MM.1S (cell line): ENCODE measurements around the gene NRXN3.

Experiments used
- DNase-seq: peaks from one replicate; pipeline ENCODE4 v3.0.0-alpha.2; 2015
- H2AFZ ChIP-seq: fragments of 300-600 bp; sonication (generic); 2 replicates; pipeline ENCODE4 v1.6.0; 2016; ENCODE audit warnings: antibody characterized with exemption, low read length
- H3F3A ChIP-seq: fragments of 300-600 bp; sonication (generic); 2 replicates; pipeline ENCODE4 v1.6.1; 2016; ENCODE audit warnings: mild to moderate bottlenecking, antibody characterized with exemption, low read length, moderate library complexity, mixed read lengths; ENCODE audit not compliant: insufficient read depth
- H3K27ac ChIP-seq: fragments of 300-600 bp; sonication (generic); 2 replicates; pipeline ENCODE4 v1.5.1; 2016; ENCODE audit warnings: mild to moderate bottlenecking, low read length
- H3K27me3 ChIP-seq: fragments of 300-600 bp; sonication (generic); replicated peaks from 2 replicates; pipeline ENCODE4 v1.6.0; 2016; ENCODE audit warnings: low read length; ENCODE audit not compliant: insufficient read depth
- H3K36me3 ChIP-seq: fragments of 300-600 bp; sonication (generic); replicated peaks from 2 replicates; pipeline ENCODE4 v1.6.1; 2016; ENCODE audit warnings: mild to moderate bottlenecking, low read length, mixed read lengths; ENCODE audit not compliant: insufficient read depth
- H3K4me1 ChIP-seq: fragments of 300-600 bp; sonication (generic); 2 replicates; pipeline ENCODE4 v1.6.1; 2016; ENCODE audit warnings: low read length, mixed read lengths
- H3K4me2 ChIP-seq: fragments of 300-600 bp; sonication (generic); 2 replicates; pipeline ENCODE4 v1.6.0; 2016; ENCODE audit warnings: low read depth, low read length
- H3K4me3 ChIP-seq: fragments of 300-600 bp; sonication (generic); 2 replicates; pipeline ENCODE4 v1.5.1; 2016; ENCODE audit warnings: low read length, mixed read lengths
- H3K79me2 ChIP-seq: fragments of 300-600 bp; sonication (generic); 2 replicates; pipeline ENCODE4 v1.6.1; 2016; ENCODE audit warnings: mixed run types, low read length, mixed read lengths
- H3K9ac ChIP-seq: fragments of 300-600 bp; sonication (generic); 2 replicates; pipeline ENCODE4 v1.6.1; 2016; ENCODE audit warnings: low read length, mixed read lengths
- H3K9me2 ChIP-seq: fragments of 300-600 bp; sonication (generic); replicated peaks from 2 replicates; pipeline ENCODE4 v1.6.1; 2016; ENCODE audit warnings: mild to moderate bottlenecking, low read length, mixed read lengths; ENCODE audit not compliant: insufficient read depth
- H3K9me3 ChIP-seq: fragments of 300-600 bp; sonication (generic); replicated peaks from 2 replicates; pipeline ENCODE4 v1.6.1; 2016; ENCODE audit warnings: mild to moderate bottlenecking, low read length, mixed read lengths; ENCODE audit not compliant: insufficient read depth
- H4K20me1 ChIP-seq: fragments of 300-600 bp; sonication (generic); 2 replicates; pipeline ENCODE4 v1.6.1; 2016; ENCODE audit warnings: mild to moderate bottlenecking, low read length, moderate library complexity, mixed read lengths; ENCODE audit not compliant: insufficient read depth
- CTCF ChIP-seq: fragments of 300-600 bp; sonication (generic); IDR thresholded peaks from 2 replicates; pipeline ENCODE4 v1.5.1; 2016; ENCODE audit warnings: antibody characterized with exemption, low read length, mixed read lengths
- EZH2 ChIP-seq: fragments of 300-600 bp; sonication (generic); optimal IDR thresholded peaks from 2 replicates; pipeline ENCODE3; 2017; ENCODE audit warnings: low read depth, mild to moderate bottlenecking, antibody characterized with exemption, low read length, mixed read lengths
- EZH2phosphoT487 ChIP-seq: fragments of 300-600 bp; sonication (generic); IDR thresholded peaks from 2 replicates; pipeline ENCODE4 v1.6.1; 2018; ENCODE audit warnings: antibody characterized with exemption, low read length

NRXN3 gene

GRCh38 chr14:78383060-78383459 lies 212.9 kb downstream of the NRXN3 start:
- TF ChIP-seq CTCF (no peak), EZH2 (no peak), EZH2phosphoT487 (no peak)
- no peak overlapping the region for H3K27ac ChIP-seq
- H3K9ac ChIP-seq = no peak overlapping the region
- H3K36me3 ChIP-seq = no peaks in the 10 kb centered on the region
- H4K20me1 ChIP-seq = no peaks in the 10 kb centered on the region
- H3K4me2 ChIP-seq = no peak overlapping the region
- H3F3A ChIP-seq = no peaks in the 10 kb centered on the region
- no peak overlapping the region for H2AFZ ChIP-seq
- no peaks in the 10 kb centered on the region for H3K79me2 ChIP-seq
- H3K27me3 ChIP-seq = no peaks in the 10 kb centered on the region
- DNase-seq = no peak
- H3K9me3 ChIP-seq = no peaks in the 10 kb centered on the region
- no peaks in the 10 kb centered on the region for H3K4me1 ChIP-seq
- no peak overlapping the region for H3K4me3 ChIP-seq
- H3K9me2 ChIP-seq = no peaks in the 10 kb centered on the region

GRCh38 chr14:78398216-78398615 lies 228.0 kb downstream of the NRXN3 start:
- Histone ChIP-seq H3K4me1 (no peaks in the 10 kb centered on the region), H3K27me3 (no peaks in the 10 kb centered on the region), H3K36me3 (no peaks in the 10 kb centered on the region), H3K79me2 (no peaks in the 10 kb centered on the region), H2AFZ (no peak overlapping the region), H3K4me2 (no peak overlapping the region), H3F3A (no peaks in the 10 kb centered on the region), H3K9ac (no peak overlapping the region), H4K20me1 (no peaks in the 10 kb centered on the region), H3K27ac (no peak overlapping the region), H3K9me3 (no peaks in the 10 kb centered on the region), H3K9me2 (no peaks in the 10 kb centered on the region), H3K4me3 (no peak overlapping the region)
- TF ChIP-seq CTCF (no peak), EZH2phosphoT487 (no peak), EZH2 (no peak)
- DNase-seq = no peak

- H3K4me3 ChIP-seq = no peak overlapping the region
- no peak overlapping the region for H3K4me2 ChIP-seq
- no peaks in the 10 kb centered on the region for H3F3A ChIP-seq
- H3K9ac ChIP-seq = no peak overlapping the region
- H3K79me2 ChIP-seq = no peaks in the 10 kb centered on the region
- no peaks in the 10 kb centered on the region for H4K20me1 ChIP-seq
- H3K36me3 ChIP-seq = no peaks in the 10 kb centered on the region
- no peak for TF ChIP-seq EZH2phosphoT487
- TF ChIP-seq EZH2 = no peak
- TF ChIP-seq CTCF = no peak
- H2AFZ ChIP-seq = no peak overlapping the region
- no peaks in the 10 kb centered on the region for H3K9me3 ChIP-seq
- H3K27me3 ChIP-seq = no peaks in the 10 kb centered on the region
- H3K4me1 ChIP-seq = no peaks in the 10 kb centered on the region
- DNase-seq = no peak
- no peak overlapping the region for H3K27ac ChIP-seq
- H3K9me2 ChIP-seq = no peaks in the 10 kb centered on the region
Observed at GRCh38 chr14:78399316-78399889, 229.2 kb downstream of the NRXN3 start.
